Inferior parietal cortex (tissue), 1 donor: ENCODE measurements around the gene CGB7.
A peak's percentile ranks its signal among the peaks of the same experiment; 100 is the strongest.

ENCODE experiments used
- DNase-seq: peaks from one replicate; pipeline ENCODE4 v3.0.0-alpha.2; 2016; ENCODE audit errors: extremely low spot score

The CGB7 gene

DNA sequence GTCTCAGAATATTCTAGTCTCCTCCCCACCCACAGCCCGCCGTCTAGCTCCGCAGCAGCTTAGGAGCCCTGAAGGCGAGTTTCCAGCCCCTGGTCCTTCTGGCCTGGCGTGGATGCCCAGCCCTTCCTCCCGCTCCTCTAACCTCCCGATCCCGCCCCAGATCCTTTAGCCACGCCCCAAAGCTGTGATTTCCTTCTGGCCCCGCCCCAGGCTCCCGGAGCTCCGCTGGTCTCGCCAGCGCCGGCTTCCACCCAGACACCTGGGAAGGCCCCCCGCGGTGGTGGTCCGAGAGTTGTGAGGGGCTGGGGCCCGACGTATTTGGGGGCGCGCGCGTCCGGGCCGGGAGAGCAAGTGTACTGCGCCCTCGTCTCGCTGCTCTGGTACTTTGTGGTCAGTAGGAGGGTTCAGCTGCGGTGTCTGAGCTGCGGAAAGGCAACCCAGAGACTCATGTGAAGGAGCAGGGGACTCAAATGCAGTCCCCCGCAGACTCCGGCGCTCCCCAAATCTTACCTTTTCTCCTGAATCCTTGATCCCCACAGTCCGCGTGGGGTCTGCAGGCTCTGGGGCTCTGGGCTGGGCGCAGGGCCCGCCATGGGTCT, at the start of gene CGB7:
CGB7 (minus strand) TSS at position 114 of the 599 bp plus-strand sequence. CDS start 2,374 bp downstream, outside the sequence.
- no peak for DNase-seq

DNA sequence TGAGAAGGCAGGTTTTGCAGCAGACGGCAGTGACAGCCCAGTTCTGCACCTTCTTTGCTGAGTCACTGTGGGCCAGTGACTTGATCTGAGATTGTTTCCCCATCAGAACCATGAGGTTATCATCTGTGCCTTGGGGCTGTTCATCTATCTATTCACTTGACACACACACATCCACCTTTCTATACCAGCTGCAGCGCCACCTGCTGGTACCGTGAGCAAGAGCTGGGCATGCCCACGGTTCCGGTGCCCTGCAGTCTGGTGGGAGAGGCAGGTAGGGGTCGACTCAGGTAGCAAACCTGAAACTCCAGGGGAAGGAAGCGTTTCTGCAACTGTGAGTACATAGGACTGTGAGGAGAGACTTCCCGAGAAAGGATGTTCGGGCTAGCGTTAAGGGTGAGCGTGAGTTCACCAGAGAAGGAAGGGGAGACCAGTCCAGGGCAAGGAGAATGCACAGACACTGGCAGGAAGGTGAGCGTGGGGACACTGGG, 49.1 kb upstream of the CGB7 start:
- DNase-seq: no peak

DNA sequence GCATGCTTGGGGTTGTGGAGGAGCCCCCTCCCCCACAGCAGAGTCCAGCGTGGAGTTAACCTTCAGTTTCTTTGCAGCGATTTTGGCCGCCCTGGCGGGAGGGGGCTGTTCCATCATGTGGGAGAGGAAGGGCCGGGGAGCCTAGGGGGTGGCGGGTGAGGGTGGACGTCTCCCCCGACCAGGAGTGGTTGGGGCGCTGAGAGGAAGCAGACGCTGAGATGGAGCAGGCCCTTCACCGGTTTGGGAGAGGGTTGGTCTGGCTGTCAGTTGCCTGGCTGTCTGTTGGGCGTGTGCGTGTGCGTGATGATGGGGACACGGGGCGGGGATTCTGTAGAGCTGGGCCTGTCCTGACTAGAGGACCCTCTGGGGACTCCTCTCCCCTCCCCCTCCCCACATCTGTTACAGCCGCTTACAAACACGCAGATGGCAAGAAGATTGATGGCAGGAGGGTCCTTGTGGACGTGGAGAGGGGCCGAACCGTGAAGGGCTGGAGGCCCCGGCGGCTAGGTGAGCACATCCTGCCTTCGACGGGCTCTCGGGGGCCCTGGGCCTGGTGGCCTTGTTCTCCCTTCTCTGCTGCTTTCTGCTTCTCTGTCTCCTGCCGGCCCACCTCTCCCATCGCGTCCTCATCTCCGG, 46.8 kb upstream of the CGB7 start:
- DNase-seq: no peak

DNA sequence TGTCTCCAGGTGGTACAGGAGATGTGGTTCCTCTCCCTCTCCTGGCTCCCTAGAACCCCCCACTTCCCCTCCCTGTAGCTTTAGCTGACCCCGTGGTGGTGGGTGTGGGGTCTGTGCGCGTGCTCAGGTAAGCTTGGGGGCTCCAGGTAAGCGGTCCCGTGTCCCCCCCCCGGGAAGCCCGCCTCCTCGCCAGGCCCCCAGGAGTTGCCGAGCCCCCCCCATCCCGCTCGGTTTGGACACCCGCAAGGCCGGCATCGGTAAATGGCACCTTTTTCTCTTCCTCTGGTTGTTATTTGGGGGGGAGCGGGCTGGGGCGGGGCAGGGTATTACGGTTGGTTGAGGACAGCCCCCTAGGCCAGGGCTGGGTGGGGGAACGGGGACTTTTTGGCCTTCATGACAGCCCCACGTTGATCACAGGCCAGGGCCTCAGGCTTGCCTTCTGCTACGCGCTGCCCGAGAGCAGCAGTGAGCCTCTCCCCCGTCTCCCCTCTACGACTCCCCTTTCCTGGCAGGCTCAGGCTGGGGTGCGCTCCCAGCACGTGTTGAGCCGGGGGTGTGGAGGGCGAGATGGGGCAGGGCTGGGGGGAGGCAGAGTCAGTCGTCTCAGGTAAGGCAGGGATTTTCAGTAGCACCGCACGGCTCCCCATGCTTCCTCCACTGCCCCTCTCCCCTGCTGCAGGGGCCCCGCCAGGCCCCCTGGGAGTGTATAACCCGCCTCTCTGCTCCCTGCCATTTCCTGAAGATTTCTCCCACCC, 46.0 kb upstream of the CGB7 start:
- no peak for DNase-seq

DNA sequence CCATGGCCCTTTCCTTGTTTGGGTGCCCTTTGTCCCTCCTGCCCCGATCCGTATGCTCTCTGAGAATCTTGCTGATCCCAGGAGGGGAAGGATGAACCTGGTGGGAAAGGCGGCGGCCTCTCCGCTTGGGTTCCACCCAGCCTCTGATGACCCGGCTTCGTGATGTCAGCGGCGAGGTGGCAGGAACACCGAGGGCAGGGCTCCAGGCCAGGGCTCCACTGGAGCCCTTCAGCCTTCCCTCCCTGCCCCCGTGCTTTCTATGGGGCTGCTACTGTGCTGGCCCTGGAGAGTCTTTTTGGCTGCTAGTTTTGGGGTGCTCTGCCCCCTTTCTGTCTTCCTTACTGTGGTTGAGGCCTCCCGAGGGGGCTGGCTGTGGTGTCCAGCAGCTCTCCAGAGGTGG, 44.8 kb upstream of the CGB7 start:
- DNase-seq: no peak

DNA sequence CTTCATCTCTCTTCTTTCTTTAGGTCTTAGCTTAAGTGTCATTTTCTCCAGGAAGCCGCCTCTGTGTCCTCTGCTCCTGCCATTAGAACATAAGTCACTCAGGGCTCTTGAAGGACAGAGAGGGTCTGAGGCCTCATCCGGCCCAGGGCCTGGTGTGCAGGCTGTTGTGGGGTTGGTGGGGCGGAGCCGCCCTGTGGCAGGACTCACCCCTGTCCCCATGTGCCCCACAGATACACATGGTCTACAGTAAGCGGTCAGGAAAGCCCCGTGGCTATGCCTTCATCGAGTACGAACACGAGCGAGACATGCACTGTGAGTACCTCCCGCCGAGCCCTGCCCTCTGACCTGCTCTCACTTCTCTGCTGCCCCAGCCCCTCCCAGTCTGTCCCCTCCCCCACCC, 43.6 kb upstream of the CGB7 start:
- DNase-seq: no peak

DNA sequence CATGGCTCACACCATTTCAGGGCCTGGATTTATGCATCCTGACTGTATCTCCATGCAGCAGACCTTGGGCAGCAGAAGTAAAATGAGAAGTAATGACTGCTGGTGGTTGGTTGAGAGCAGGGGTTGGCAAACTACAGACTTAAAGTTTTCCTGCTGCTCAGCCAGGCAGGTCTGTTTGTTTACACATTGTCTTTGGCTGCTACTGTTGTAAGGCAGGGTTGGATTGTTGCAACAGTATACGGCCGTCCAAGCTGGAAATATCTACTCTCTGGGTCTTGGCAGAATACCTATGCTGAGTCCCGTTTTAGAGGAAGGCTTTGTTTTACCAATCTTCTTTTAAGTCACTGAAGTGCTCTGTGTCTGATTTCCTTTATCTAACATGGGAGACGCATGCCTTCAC, 41.2 kb upstream of the CGB7 start:
- no peak for DNase-seq

DNA sequence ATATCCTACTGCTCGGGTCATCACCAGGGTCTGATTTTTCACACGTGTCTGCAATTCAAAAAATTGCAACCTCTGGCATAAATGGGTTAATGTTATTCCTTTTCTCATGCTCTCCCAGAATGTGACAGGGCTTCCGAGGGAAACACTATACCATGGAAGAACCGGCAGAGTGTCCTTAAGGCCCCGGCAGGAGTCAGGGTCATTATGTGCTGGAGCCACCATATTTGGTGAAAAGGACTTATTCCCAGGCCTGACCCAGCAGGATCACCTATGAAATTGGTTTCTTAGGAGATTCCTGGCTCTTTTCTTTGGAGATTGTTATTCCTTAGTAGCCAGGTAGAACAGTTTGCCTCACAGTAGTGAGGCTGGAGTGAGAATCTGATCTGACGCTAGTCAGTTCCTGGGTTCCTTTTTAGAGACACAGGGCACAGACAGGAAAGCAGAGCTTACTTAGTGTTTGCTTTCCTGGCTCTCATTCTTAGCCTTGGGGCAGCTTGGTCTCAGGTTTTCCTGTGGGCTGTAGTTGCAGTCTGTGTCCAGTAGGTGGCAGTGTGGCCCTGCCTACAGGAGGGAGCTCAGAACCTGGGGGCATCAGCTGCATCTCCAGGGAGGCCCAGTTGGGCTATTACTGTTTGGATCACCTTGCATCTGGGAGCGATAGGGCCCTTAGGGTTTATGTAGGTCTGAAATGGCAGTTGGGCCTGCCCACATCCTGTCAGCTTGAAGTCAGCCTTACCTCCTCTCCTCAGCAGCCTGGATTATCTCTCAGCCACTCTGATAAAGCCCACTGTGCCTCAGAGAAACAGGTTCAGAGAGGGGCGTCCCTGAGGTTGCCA, 40.1 kb upstream of the CGB7 start:
- DNase-seq: peak; percentile 91

DNA sequence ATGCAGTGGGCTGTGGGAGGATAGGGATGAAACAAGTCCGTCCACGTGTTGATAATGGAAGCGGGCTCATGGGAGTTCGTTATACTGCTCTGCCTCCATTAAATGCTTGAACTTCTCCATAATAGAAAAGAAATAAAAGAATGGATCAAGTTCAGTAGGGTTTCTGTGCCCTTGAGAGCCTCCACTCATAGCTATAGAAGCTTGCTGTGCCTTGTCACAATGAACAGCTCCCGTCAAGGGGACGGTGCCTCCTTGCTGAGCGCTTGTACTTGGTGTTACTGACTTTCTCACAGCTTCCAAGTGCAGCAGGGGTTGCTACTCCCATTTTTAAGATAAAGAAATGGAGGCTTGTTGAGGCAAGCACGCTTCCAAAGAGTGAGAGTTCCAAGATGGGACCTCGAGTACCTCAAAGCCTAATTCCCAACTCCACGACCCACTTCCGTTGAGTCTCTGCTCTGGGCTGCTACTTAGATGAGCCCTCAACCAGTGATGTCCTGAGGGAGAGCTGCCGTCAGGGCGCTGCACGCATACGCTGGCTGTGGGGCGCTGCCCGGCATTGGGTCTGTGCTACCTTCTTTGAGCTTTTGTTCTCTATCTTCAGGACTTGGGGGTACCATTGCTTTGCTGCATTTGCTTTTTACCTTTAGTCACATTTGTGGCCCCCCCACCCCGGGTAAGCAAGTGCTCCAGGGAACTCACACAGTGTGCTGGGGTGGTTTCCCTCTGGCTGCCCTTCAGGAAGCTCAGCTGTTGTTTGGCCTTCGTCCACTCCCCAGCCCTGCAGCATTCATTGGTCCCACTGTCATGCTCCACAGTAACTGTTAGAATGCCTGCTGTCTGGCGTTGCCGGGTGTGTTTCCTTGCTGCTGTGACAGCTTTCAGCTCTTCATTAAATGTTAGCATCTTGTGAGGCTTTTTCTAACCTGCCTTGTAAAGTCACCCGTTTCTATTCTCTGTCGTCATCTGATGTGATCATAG, 37.2 kb upstream of the CGB7 start:
- no peak for DNase-seq

DNA sequence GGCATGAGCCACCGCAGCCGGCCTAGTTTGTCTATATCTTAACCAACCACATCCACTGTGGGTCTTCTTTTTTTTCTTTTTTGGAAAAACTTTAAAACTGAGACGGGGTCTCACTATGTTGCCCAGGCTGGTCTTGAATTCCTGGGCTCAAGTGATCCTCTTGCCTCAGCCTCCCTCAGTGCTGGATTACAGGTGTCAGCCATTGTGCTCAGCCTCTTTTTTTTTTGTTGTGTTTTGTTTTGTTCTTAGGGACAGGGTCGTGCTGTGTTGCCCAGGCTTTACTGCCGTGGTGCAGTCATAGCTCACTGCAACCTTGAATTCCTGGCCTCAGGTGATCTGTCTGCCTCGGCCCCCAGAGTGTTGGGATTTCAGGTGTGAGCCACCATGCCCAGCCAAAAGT, 35.1 kb upstream of the CGB7 start:
- DNase-seq: no peak

DNA sequence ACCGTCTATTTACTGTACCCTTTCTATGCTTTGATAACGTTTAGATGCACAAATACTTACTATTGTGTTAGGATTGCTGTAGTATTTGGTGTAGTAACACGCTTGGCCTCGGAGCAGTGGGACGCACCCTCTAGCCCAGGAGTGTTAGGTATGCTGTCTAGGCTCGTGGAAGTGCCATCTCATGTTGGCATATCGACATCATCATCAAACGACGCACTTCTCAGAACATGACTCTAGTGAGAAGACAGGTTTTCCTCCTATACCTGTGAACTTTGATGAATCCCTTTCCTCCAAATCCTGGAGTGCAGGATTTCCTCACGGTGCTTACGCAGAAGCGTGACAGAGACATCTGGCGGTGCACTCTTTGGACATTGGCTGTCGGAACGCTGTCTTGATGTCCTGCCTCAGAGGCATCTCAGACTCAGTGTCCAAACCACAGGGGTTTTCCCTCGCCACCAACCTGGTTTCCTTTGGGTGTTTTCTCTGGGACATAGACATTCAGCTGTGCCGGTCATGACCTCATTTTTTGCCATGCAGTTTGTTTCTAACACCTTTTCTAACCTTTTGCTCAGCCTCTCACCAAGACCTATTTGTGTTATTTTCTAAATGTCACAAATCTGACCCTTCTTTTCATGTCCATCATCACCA, 34.0 kb upstream of the CGB7 start:
- no peak for DNase-seq

DNA sequence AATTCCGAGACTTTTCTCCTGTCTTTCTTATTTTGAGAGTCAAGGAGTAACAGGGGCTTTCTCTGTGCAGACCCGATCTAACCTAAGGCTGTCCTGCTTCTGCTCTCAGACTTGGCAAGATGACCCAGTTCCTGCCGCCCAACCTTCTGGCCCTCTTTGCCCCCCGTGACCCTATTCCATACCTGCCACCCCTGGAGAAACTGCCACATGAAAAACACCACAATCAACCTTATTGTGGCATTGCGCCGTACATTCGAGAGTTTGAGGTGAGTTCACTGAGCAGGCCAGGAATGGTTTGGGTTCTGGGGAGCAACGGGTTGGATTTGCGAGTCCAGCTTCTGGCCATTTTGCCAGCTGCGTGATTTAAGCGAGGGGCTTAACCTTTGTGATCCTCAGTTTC, 28.7 kb upstream of the CGB7 start:
- DNase-seq: no peak

DNA sequence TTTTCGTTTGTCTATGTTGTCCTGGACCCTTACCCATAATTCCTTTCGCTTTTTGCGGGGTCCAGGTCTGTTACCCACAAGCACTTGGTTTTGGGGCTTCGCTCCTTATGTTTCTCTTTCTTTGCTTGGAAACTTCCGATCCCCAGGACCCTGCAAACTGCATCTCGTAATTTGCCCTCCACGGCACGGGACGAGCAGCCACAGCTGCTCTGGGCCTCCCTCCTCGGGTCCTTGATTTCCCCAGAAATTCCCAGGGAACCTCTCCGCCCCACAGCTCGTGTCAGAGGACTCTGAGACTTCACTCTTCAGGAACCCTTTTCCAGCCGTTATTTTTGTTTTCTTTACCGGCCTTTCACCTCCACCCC, 28.3 kb upstream of the CGB7 start:
- DNase-seq: no peak

DNA sequence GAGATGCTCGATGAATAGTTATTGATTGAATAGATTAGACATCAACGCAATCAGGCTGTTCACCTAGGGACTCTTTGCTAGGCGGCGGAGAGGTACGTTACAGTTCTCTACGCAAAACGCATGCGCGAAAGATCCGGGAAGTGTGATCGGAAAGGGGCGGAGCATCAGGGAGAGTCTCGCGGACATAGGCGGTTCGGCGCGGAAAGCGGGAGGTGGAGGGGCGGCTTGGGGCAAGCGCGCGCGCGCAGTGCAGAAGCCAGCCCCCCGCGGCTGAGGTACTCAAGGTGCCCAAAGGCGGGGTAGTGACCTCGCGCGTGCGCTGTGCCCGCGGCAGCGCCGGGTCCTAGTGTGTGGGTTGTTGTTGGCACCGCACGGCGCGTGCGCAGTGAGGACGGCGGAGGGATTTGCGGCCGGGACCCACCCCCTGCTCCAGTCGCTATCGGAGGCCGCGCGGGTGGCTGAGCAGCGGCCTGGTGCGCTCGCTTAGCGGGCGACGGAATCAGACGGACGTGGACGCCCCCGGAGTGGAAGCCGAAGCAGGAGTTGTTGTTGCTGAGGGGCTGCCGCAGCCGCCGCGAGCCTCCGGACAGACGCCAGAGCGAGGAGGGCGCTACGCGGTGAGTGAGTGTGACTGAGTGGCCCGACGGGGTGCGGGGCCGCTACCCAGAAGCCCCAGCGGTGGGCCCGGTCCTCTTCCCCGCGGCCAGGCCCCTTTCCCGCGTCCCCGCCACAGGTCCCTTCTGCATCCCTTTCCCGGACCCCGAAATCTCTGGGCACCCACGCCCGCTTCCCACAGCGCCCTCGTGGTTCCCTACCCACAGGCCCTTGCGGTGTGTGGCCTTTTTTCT, 27.7 kb upstream of the CGB7 start, which contains the start of gene SNRNP70:
SNRNP70 (plus strand) TSS at position 432 of the 848 bp plus-strand sequence. CDS start 964 bp downstream, outside the sequence.
- peak; percentile 100 for DNase-seq

DNA sequence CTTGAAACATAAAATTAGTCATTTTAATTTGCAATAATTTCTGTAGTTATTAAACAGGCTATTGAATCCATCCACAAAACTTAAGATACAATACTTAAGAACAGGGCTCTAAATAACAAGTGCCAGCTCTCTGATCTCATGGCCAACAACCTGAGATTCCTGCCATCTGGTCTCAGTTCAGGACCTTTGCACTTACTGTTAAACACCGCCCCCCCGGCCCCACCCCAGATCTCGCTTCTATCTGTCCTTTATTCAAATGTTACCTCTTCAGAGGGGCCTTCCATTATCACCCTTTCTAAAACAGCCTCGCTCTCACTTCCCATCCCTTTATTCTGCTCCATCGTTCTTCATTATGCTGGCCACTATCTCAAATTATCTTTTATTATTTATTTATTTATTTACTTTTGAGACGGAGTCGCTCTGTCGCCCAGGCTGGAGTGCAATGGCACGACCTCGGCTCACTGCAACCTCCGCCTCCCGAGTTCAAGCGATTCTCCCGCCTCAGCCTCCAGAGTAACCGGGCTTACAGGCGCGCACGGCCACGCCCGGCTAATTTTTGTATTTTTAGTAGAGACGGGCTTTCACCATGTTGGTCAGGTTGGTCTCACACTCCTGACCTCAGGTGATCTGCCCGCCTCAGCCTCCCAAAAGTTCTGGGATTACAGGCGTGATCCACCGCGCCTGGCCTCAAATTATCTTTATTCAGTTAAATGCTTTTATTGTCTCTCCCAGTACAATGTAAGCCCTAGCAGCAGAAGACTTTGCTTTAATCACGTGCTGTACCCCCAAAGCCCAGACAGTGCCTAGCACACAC, 26.9 kb upstream of the CGB7 start:
- no peak for DNase-seq

DNA sequence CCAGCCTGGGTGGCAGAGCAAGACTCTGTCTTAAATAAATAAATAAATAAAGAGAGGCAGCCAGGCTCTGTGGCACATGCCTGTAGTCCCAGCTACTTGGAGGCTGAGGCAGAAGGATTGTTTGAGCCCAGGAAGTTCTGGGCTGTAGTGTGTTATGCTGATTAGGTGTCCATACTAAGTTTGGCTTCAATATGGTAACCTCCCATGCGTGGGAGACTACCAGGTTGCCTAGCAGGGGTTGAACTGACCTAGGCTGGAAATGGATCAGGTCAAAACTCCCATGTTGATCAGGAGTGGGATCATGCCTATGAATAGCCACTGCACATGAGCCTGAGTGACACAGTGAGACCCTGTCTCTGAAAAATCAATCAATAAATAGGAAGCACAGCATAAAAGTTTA, 23.7 kb upstream of the CGB7 start:
- DNase-seq: no peak

DNA sequence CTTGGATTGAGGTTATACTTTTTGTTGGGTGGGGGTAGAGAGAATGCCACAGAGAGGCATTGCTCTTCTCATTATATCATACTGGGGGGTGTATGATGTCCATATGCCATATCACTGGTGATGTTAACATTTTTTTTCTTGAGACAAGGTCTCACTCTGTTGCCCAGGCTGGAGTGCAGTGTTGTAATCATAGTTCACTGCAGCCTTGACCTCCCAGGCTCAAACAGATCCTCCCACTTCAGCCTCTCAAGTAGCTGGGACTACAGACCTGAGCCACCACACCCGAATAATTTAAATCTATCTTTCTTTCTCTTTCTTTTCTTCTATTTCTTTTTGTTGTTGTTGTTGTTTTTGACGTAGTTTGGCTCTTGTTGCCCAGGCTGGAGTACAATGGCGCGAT, 22.8 kb upstream of the CGB7 start:
- no peak for DNase-seq

DNA sequence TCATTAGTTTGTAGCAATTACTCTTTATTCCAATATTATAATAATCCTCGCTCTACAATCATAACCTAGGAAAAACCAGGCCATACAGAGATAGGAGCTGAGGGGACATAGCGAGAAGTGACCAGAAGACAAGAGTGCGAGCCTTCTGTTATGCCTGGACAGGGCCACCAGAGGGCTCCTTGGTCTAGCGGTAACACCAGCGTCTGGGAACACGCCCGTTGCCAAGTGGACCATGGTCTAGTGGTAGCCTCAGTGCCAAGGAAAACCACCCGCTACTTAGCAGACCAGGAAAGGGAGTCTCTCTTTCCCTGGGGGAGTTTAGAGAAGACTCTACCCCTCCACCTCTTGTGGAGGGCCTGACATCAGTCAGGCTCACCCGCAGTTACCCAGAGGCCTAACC, 17.3 kb upstream of the CGB7 start:
- DNase-seq: peak; percentile 15
